HepG2 (cell line): ENCODE measurements around the gene GJC2. TPM values are rescaled to one million over a fixed set of nuclear protein-coding genes. Genes with fewer than 3 reads are reported as not detected.
A peak's percentile ranks its signal among the peaks of the same experiment; 100 is the strongest.

Experiments
- ATAC-seq: fragments of 200-7000 bp; cut with Tn5 transposase; 3 replicates; pipeline ENCODE4 v1.9.1; 2020; ENCODE audit warnings: mild to moderate bottlenecking, moderate library complexity
- BruUV-seq: library from RNA; stranded (reverse); fragments of 400-500 nt; replicated peaks from 2 replicates; lab custom pipeline; 2021; lab: Mats Ljungman, UMichigan
- CTCF ChIA-PET: fragments of 300-600 bp; formaldehyde crosslinking; extraction: SDS; loops from one replicate; lab custom pipeline; 2021; ENCODE audit warnings: low total read pairs, inconsistent platforms, low intra/inter-chr PET ratio; lab: Yijun Ruan, JAX
- POLR2A ChIA-PET: fragments of 350-600 bp; sonication (Branson Sonifier 250); formaldehyde crosslinking; loops from one replicate; lab custom pipeline; 2020; ENCODE audit warnings: antibody characterized with exemption, inconsistent platforms; lab: Yijun Ruan, JAX
- DNase-seq: peaks from one replicate; pipeline ENCODE4 v3.0.0-alpha.2; 2015; ENCODE audit warnings: low spot score
- FAIRE-seq: peaks from 3 replicates; lab custom pipeline; 2011; peaks lifted over from hg19 to GRCh38; lab: Jason Lieb, UNC
- H2AFZ ChIP-seq: one replicate; pipeline ENCODE4 v1.6.1; 2011; ENCODE audit warnings: low read length, inconsistent platforms
- H3K27ac ChIP-seq: fragments of 300-600 bp; 3 replicates; pipeline ENCODE4 v1.8.0; 2011; ENCODE audit warnings: mixed run types, mild to moderate bottlenecking, mixed read lengths, low read length, inconsistent platforms; ENCODE audit not compliant: insufficient read depth; ENCODE audit errors: extremely low read length
- H3K27me3 ChIP-seq, 2 experiments: fragments of 200-600 bp in 1 of 2; 2 replicates in 1 of 2; 3 replicates in 1 of 2; pipeline versions ENCODE4 v1.6.0 to v1.8.0; 2011; ENCODE audit warnings: low read length in 2 of 2, mild to moderate bottlenecking in 2 of 2, moderate library complexity in 2 of 2, inconsistent platforms in 1 of 2; ENCODE audit not compliant: insufficient read depth in 2 of 2, control insufficient read depth in 1 of 2
- H3K36me3 ChIP-seq, 2 experiments: fragments of 200-600 bp in 1 of 2; replicated peaks in 1 of 2; 2 replicates in 1 of 2; 3 replicates in 1 of 2; pipeline versions ENCODE4 v1.5.1 to v1.8.0; 2011; ENCODE audit warnings: low read length in 2 of 2, inconsistent platforms in 1 of 2; ENCODE audit not compliant: insufficient read depth in 2 of 2, control insufficient read depth in 1 of 2
- H3K4me1 ChIP-seq: 2 replicates; pipeline ENCODE4 v1.5.1; 2012; ENCODE audit warnings: low read length, inconsistent platforms; ENCODE audit not compliant: insufficient read depth
- H3K4me2 ChIP-seq: 2 replicates; pipeline ENCODE4 v1.6.0; 2011; ENCODE audit warnings: low read depth, low read length, inconsistent platforms
- H3K4me3 ChIP-seq, 3 experiments: fragments of 200-600 bp in 1 of 3; sonication (generic), shearing (Covaris generic) in 1 of 3; replicated peaks in 1 of 3; 2 replicates each; pipeline ENCODE4 v1.5.1; 2011 to 2016; ENCODE audit warnings: low read length in 3 of 3, inconsistent platforms in 2 of 3, low read depth in 2 of 3, mild to moderate bottlenecking in 2 of 3, control low read depth in 1 of 3, mixed read lengths in 1 of 3; ENCODE audit not compliant: insufficient read depth in 1 of 3
- H3K79me2 ChIP-seq: one replicate; pipeline ENCODE4 v1.6.1; 2011; ENCODE audit warnings: low read length, inconsistent platforms; ENCODE audit not compliant: insufficient read depth
- H3K9ac ChIP-seq: 2 replicates; pipeline ENCODE4 v1.6.0; 2011; ENCODE audit warnings: mild to moderate bottlenecking, low read depth, low read length, inconsistent platforms; ENCODE audit not compliant: insufficient read depth
- H3K9me3 ChIP-seq: 2 replicates; pipeline ENCODE4 v1.5.1; 2012; ENCODE audit warnings: mild to moderate bottlenecking, low read length
- H4K20me1 ChIP-seq: 2 replicates; pipeline ENCODE4 v1.6.0; 2011; ENCODE audit warnings: inconsistent platforms, mild to moderate bottlenecking, low read length, moderate library complexity; ENCODE audit not compliant: insufficient read depth
- ARID2 ChIP-seq: sonication (generic); formaldehyde crosslinking; IDR thresholded peaks from 2 replicates; pipeline ENCODE4 v1.8.1; 2022; ENCODE audit warnings: mild to moderate bottlenecking, missing genetic modification reagents, borderline replicate concordance
- CENPT ChIP-seq: sonication (generic); formaldehyde crosslinking; IDR thresholded peaks from 2 replicates; pipeline ENCODE4 v1.8.0; 2022; ENCODE audit warnings: low read depth, mild to moderate bottlenecking, moderate library complexity, missing genetic modification reagents
- DMAP1 ChIP-seq: IDR thresholded peaks from 2 replicates; pipeline ENCODE4 v1.6.1; 2016
- KLF6 ChIP-seq: IDR thresholded peaks from 2 replicates; pipeline ENCODE4 v1.8.0; 2016; ENCODE audit warnings: missing biosample characterization, missing genetic modification reagents
- NR2F6 ChIP-seq, 2 experiments: IDR thresholded peaks; 2 replicates each; pipeline ENCODE4 v1.6.1; 2016; ENCODE audit warnings: antibody characterized with exemption in 1 of 2, mild to moderate bottlenecking in 1 of 2
- PTBP1 ChIP-seq: fragments of 200-400 bp; formaldehyde crosslinking; IDR thresholded peaks from 2 replicates; pipeline ENCODE4 v1.6.1; 2018; ENCODE audit warnings: low read length, low read depth; ENCODE audit not compliant: poor library complexity, severe bottlenecking
- RBM22 ChIP-seq: fragments of 200-400 bp; formaldehyde crosslinking; optimal IDR thresholded peaks from 2 replicates; pipeline ENCODE3; 2017; ENCODE audit warnings: mild to moderate bottlenecking, low read length, moderate library complexity
- SMYD3 ChIP-seq: sonication (generic); formaldehyde crosslinking; IDR thresholded peaks from 2 replicates; pipeline ENCODE4 v1.8.1; 2023; ENCODE audit warnings: mild to moderate bottlenecking, missing genetic modification reagents
- TIGD3 ChIP-seq: sonication (generic); formaldehyde crosslinking; IDR thresholded peaks from 2 replicates; pipeline ENCODE4 v1.5.1; 2020; ENCODE audit warnings: mild to moderate bottlenecking, missing genetic modification reagents, borderline replicate concordance
- ZBTB25 ChIP-seq: IDR thresholded peaks from 2 replicates; pipeline ENCODE4 v1.6.1; 2018; ENCODE audit warnings: missing genetic modification reagents
- ZMYM4 ChIP-seq: sonication (generic); formaldehyde crosslinking; IDR thresholded peaks from 2 replicates; pipeline ENCODE4 v1.8.1; 2023; ENCODE audit warnings: mild to moderate bottlenecking, missing genetic modification reagents
- ZNF24 ChIP-seq: fragments of 450-650 bp; IDR thresholded peaks from 2 replicates; pipeline ENCODE4 v1.6.1; 2017; ENCODE audit warnings: antibody characterized with exemption, mild to moderate bottlenecking
- ZNF501 ChIP-seq: sonication (generic); formaldehyde crosslinking; IDR thresholded peaks from 2 replicates; pipeline ENCODE4 v1.5.1; 2020; ENCODE audit warnings: mild to moderate bottlenecking, moderate library complexity, missing genetic modification reagents
- ZNF552 ChIP-seq: sonication (generic); formaldehyde crosslinking; IDR thresholded peaks from 2 replicates; pipeline ENCODE4 v1.9.0; 2022; ENCODE audit warnings: missing genetic modification reagents, mild to moderate bottlenecking, borderline replicate concordance
- ZNF580 ChIP-seq: IDR thresholded peaks from 2 replicates; pipeline ENCODE4 v1.6.1; 2016; ENCODE audit warnings: low read depth, borderline replicate concordance
- ZNF746 ChIP-seq: sonication (generic); formaldehyde crosslinking; IDR thresholded peaks from 2 replicates; pipeline ENCODE4 v1.8.0; 2022; ENCODE audit warnings: mild to moderate bottlenecking, missing genetic modification reagents
- ZSCAN12 ChIP-seq: sonication (generic); formaldehyde crosslinking; IDR thresholded peaks from 2 replicates; pipeline ENCODE4 v1.9.0; 2021; ENCODE audit warnings: mild to moderate bottlenecking, missing genetic modification reagents
- WGBS: methylation state at CpG from one replicate; pipeline ENCODE4 v1.1.6; 2017; ENCODE audit warnings: low lambda C conversion rate; 5-methylcytosine and 5-hydroxymethylcytosine counted together
- in situ Hi-C: cut with HindIII; loops from 2 replicates; pipeline ENCODE4 v1.10.0; 2017; ENCODE audit warnings: low pct_unique_long_range_greater_than_20kb; ENCODE audit not compliant: extremely low pct_ligation_motif_present
- intact Hi-C: fragments of 100-400 bp; cut with micrococcal nuclease; formaldehyde crosslinking; loops from one replicate; pipeline ENCODE4 v1.10.0; 2022; ENCODE audit not compliant: unreplicated experiment
- polyA plus RNA-seq, 8 experiments: library from polyadenylated mRNA; depleted of rRNA in 3 of 8; stranded (reverse) in 7 of 8; unstranded in 1 of 8; fragments of >200 nt; fragmentation: Illumina TruSeq in 4 of 8; extraction: Trizol in 4 of 8; gene quantifications; 2 replicates each; pipeline versions ENCODE4 v1.2.1 to v1.2.3, GENCODE V29; 2011 to 2016; ENCODE audit warnings: low read depth in 4 of 8, missing spikeins in 1 of 8, mixed read lengths in 1 of 8; ENCODE audit not compliant: insufficient read depth in 1 of 8
- total RNA-seq, 5 experiments: library from RNA; depleted of rRNA; stranded (reverse); fragments of >200 nt; fragmentation: Illumina TruSeq; extraction: Trizol; gene quantifications; 2 replicates each; pipeline ENCODE4 v1.2.3, GENCODE V29; 2016; ENCODE audit warnings: low read depth in 1 of 5
- TF ChIP-seq, protein P1 (sequence below): sonication (generic); formaldehyde crosslinking; IDR thresholded peaks from 2 replicates; pipeline ENCODE4 v1.8.1; 2023; ENCODE audit warnings: mild to moderate bottlenecking, missing genetic modification reagents
- TF ChIP-seq, protein P2 (sequence below): IDR thresholded peaks from 2 replicates; pipeline ENCODE4 v1.6.1; 2016; ENCODE audit warnings: missing compliant biosample characterization, missing genetic modification reagents, borderline replicate concordance

The GJC2 gene
- total and polyA plus RNA-seq, 2 of the 13 experiments (the other 11 are each of a cell fraction or from before 2014, with no cell fraction given), result 1.6 to 3.8 TPM

- TF ChIP-seq, protein P1, sequence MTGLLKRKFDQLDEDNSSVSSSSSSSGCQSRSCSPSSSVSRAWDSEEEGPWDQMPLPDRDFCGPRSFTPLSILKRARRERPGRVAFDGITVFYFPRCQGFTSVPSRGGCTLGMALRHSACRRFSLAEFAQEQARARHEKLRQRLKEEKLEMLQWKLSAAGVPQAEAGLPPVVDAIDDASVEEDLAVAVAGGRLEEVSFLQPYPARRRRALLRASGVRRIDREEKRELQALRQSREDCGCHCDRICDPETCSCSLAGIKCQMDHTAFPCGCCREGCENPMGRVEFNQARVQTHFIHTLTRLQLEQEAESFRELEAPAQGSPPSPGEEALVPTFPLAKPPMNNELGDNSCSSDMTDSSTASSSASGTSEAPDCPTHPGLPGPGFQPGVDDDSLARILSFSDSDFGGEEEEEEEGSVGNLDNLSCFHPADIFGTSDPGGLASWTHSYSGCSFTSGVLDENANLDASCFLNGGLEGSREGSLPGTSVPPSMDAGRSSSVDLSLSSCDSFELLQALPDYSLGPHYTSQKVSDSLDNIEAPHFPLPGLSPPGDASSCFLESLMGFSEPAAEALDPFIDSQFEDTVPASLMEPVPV (CRISPR knock-in tag), result 0 out of 2 replicates have a peak, but pooled peaks have one; percentile 28
- no peak for TF ChIP-seq DMAP1
- TF ChIP-seq ZSCAN12 (CRISPR knock-in tag), result no peak
These were observed 760 bp upstream of the GJC2 start (continued) for GRCh38 chr1:228148935-228149405.

- H3K4me1 ChIP-seq, result peaks cover 34% of the 10 kb centered on the region
- no CpG with 5 or more reads among the region's 7 CpGs for WGBS
- H3K4me3 ChIP-seq, result peak overlapping the region; percentile 54 to 78 (median 63); a peak in 5 of 6 replicates
- H3K79me2 ChIP-seq, result peaks cover 17% of the 10 kb centered on the region
- in situ Hi-C loops (no loop called here), intact Hi-C loops (no loop called here)
- H4K20me1 ChIP-seq, result 0 out of 2 replicates have a peak, but pooled peaks cover 6% of the 10 kb centered on the region
- ATAC-seq (no peak), DNase-seq (no peak), FAIRE-seq (no peak)
- H3K27ac ChIP-seq, result peak overlapping the region; percentile 73
- no TSS peak for BruUV-seq
- peaks cover 2 to 17% of the 10 kb centered on the region in 2 experiments; a peak in 4 of 5 replicates for H3K36me3 ChIP-seq
- no peaks in the 10 kb centered on the region for H3K9me3 ChIP-seq
- ChIA-PET POLR2A (interaction anchor here (1.0 to 7.9 kb wide), 7 partner anchors 10 to 40 kb away, joined by 3 to 72 read pairs (median 5); partner anchors contain the start of genes GUK1 and IBA57), CTCF (no interaction called here)
- peak overlapping the region; percentile 96 for H3K4me2 ChIP-seq
- peak overlapping the region; percentile 77 for H3K9ac ChIP-seq
- H3K27me3 ChIP-seq, result no peaks in the 10 kb centered on the region
- H2AFZ ChIP-seq, result no peak overlapping the region
- TF ChIP-seq ZMYM4 (CRISPR knock-in tag), result no peak
- TF ChIP-seq ZNF746 (CRISPR knock-in tag), result no peak
- no peak for TF ChIP-seq KLF6 (CRISPR knock-in tag)
- no peak for TF ChIP-seq ZBTB25
- TF ChIP-seq ZNF580 (CRISPR knock-in tag), result no peak
- no peak for TF ChIP-seq ZNF552 (CRISPR knock-in tag)
- no peak for TF ChIP-seq PTBP1
- TF ChIP-seq RBM22, result no peak
- TF ChIP-seq TIGD3 (CRISPR knock-in tag), result no peak
- TF ChIP-seq ZNF24, result no peak
- no peak for TF ChIP-seq NR2F6 (IDR thresholded peaks at IDR 0.05)
- no peak for TF ChIP-seq NR2F6 (CRISPR knock-in tag; IDR thresholded peaks at IDR 0.05)
- no peak for TF ChIP-seq CENPT (CRISPR knock-in tag)
- TF ChIP-seq ZNF501 (CRISPR knock-in tag), result peak; percentile 66; the same call in 1 of the 2 replicates
- TF ChIP-seq, protein P2, sequence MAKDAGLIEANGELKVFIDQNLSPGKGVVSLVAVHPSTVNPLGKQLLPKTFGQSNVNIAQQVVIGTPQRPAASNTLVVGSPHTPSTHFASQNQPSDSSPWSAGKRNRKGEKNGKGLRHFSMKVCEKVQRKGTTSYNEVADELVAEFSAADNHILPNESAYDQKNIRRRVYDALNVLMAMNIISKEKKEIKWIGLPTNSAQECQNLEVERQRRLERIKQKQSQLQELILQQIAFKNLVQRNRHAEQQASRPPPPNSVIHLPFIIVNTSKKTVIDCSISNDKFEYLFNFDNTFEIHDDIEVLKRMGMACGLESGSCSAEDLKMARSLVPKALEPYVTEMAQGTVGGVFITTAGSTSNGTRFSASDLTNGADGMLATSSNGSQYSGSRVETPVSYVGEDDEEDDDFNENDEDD (CRISPR knock-in tag), result no peak
- no peak for TF ChIP-seq SMYD3 (CRISPR knock-in tag)
- no peak for TF ChIP-seq ARID2 (CRISPR knock-in tag)
These were observed 360 bp downstream of the GJC2 start for GRCh38 chr1:228150120-228150460.
